ENCODE results near the gene GNGT1. TPM values are rescaled to one million over a fixed set of nuclear protein-coding genes. Genes with fewer than 3 reads are reported as not detected.
"Not testable (repeated sequence)": the region's sequence is repeated elsewhere in the genome, so short reads cannot be mapped to it uniquely, and the experiment has no call there.

GNGT1 gene
- total and polyA plus RNA-seq, 10 donors, result not detected

DNA sequence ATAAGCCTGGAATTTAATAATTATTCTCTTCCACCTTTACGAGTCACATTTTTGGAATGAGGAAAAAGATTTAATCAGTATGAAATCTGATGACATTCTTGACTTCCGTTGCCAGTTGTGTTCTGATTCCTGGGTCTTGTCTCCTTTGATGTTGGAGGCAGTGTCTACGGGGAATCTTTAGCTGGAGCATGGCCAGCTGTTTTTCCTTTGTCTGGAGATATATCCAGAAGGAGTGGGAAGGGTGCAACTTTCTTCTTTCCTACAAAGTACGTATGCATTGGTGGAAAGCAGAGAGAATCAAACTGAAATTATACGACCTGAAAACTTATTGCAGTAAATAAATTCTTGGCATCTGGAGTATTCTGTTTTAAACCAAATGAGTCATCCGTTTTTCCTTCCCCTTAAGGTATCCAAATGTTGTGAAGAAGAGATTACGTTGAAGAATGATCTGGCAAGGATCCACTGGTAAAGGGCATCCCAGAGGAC, 8.3 kb downstream of the GNGT1 start:
- Histone ChIP-seq H3K4me1 (no peaks in the 10 kb centered on the region), H3K4me3 (no peak overlapping the region), H3K27ac (no peak overlapping the region), H3K27me3 (replicated peaks in 1 of 7) (peaks cover 0 to 3% (median 0%) of the 10 kb centered on the region in 7 donors), H3K36me3 (no peaks in the 10 kb centered on the region), H3K9me3 (no peaks in the 10 kb centered on the region)
- intact Hi-C loops (cut with DNase I; ENCODE audit: low total_unique reads), result no loop called here
- TF ChIP-seq CTCF (IDR thresholded peaks at IDR 0.05 in 8 of 11, conservative IDR thresholded peaks at IDR 0.05 in 3 of 11), result no peak
- no peak for TF ChIP-seq POLR2A (IDR thresholded peaks at IDR 0.05)
- no peak for TF ChIP-seq POLR2AphosphoS5 (IDR thresholded peaks at IDR 0.05)
- WGBS, 5 donors, result 58 to 74% (median 64%) methylated on average over 7 of the region's 7 CpGs
- no peak for DNase-seq

GRCh38 chr7:93915206-93915842, 9.0 kb downstream of the GNGT1 start:
- H3K9me3 ChIP-seq; H3K4me1 ChIP-seq; H3K27ac ChIP-seq; H3K27me3 ChIP-seq (replicated peaks in 1 of 7); H3K4me3 ChIP-seq; intact Hi-C loops (cut with DNase I; ENCODE audit: low total_unique reads); DNase-seq; H3K36me3 ChIP-seq: not testable (repeated sequence)
- 75 to 98% (median 88%) methylated on average over 2 to 3 of the region's 3 CpGs for WGBS, 5 donors

GRCh38 chr7:93915888-93916287, 9.5 kb downstream of the GNGT1 start:
- H3K27ac ChIP-seq; H3K36me3 ChIP-seq; H3K4me1 ChIP-seq; intact Hi-C loops (cut with DNase I; ENCODE audit: low total_unique reads); H3K4me3 ChIP-seq; H3K9me3 ChIP-seq; DNase-seq; H3K27me3 ChIP-seq (replicated peaks in 1 of 7): not testable (repeated sequence)

DNA sequence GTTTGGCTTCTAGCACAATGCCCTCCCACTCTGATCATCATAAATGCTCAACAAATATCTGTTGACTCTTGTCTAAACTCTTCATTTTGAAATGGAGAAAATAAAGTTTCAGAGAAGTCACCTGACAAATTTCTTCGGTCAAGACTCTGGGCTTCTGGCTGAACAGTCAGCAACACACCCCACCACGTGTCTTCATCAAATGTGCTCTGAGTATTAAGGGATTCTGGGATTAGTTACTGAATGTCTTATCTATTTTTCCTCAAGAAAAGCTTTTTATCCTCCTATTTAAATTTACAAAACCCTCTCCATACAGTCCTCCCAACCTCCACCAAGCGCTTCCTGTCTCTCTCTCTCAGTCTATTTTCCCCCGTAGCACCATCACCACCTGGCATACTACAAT, 9.9 kb downstream of the GNGT1 start:
- H3K27me3 ChIP-seq (replicated peaks in 1 of 7); H3K27ac ChIP-seq; H3K4me3 ChIP-seq; H3K4me1 ChIP-seq; H3K9me3 ChIP-seq; H3K36me3 ChIP-seq; intact Hi-C loops (cut with DNase I; ENCODE audit: low total_unique reads); DNase-seq: not testable (repeated sequence)
- 68 to 80% (median 75%) methylated on average over 4 of the region's 4 CpGs for WGBS, 5 donors

DNA sequence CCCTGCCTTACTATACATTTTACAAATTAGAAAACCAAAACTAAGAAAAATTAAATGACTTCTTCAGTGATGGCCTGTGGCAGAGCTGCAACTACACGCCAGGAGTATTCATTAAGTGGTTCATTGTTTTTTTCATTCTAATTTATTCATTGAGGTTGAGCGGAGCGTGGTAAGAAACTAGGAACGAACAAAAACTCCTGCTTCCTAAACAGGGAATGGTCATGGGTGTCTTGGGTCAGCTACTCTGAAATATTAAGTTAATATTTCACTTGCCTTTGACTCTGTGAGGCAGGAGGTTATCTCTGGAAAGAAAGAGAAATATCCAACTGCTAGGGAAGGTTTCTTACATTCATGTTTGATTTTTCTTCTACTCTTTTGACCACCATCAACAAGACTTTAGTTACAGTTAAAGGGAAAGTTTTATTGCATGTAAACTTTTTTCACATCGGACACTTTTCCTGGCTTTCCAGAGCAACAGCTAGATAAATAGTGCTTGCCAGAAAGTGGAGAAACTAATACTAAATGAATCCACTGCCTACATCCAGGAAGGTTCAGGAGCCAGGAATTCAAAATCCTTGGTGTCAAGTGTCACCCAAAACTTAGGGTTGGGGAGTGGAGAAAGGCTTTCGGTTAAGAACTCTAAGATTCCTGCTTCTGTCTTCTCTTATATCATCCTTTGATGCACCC, 14.3 kb downstream of the GNGT1 start:
- 60 to 77% (median 75%) methylated on average over 6 of the region's 6 CpGs for WGBS, 5 donors
- no peaks in the 10 kb centered on the region for H3K9me3 ChIP-seq
- peaks cover 0 to 21% (median 0%) of the 10 kb centered on the region in 7 donors for H3K27me3 ChIP-seq (replicated peaks in 1 of 7)
- H3K36me3 ChIP-seq, result no peaks in the 10 kb centered on the region
- intact Hi-C loops (cut with DNase I; ENCODE audit: low total_unique reads), result loop anchor here (10.0 kb wide), 1 partner anchor 84 kb away; the partner anchor contains the start of gene BET1
- peaks cover 0 to 27% (median 2%) of the 10 kb centered on the region in 6 donors for H3K4me1 ChIP-seq
- DNase-seq, result no peak
- TF ChIP-seq POLR2AphosphoS5 (IDR thresholded peaks at IDR 0.05) (no peak), POLR2A (IDR thresholded peaks at IDR 0.05) (no peak), CTCF (IDR thresholded peaks at IDR 0.05 in 8 of 11, conservative IDR thresholded peaks at IDR 0.05 in 3 of 11) (no peak)
- peak overlapping the region in 4 of 8 donors; percentile 45 to 71 (median 54) for H3K4me3 ChIP-seq
- peak overlapping the region; percentile 55 to 90 (median 87) for H3K27ac ChIP-seq

Measured in spleen (tissue), 11 donors.